K562 (cell line): ENCODE measurements around the gene MRFAP1. TPM values are rescaled to one million over a fixed set of nuclear protein-coding genes. Genes with fewer than 3 reads are reported as not detected.

Experiments used
- ADNP ChIP-seq: fragments of 200-800 bp; sonication (Bioruptor generic); IDR thresholded peaks from 2 replicates; pipeline ENCODE4 v1.6.1; 2016; ENCODE audit warnings: missing genetic modification characterization, missing compliant biosample characterization
- BCOR ChIP-seq: fragments of 450-650 bp; IDR thresholded peaks from 2 replicates; pipeline ENCODE4 v1.6.1; 2016
- ELF4 ChIP-seq: fragments of 450-650 bp; formaldehyde crosslinking; IDR thresholded peaks from 2 replicates; pipeline ENCODE4 v1.4.0; 2022; ENCODE audit warnings: missing genetic modification characterization
- FIP1L1 ChIP-seq: fragments of 200-400 bp; formaldehyde crosslinking; IDR thresholded peaks from 2 replicates; pipeline ENCODE4 v1.6.1; 2018; ENCODE audit warnings: mild to moderate bottlenecking, low read depth, low read length; ENCODE audit not compliant: poor library complexity, severe bottlenecking
- GATAD2B ChIP-seq: fragments of 450-650 bp; IDR thresholded peaks from 2 replicates; pipeline ENCODE4 v1.6.1; 2017; ENCODE audit warnings: mild to moderate bottlenecking, borderline replicate concordance
- ILF3 ChIP-seq: fragments of 450-650 bp; IDR thresholded peaks from 2 replicates; pipeline ENCODE4 v1.6.1; 2018; ENCODE audit warnings: antibody characterized with exemption, mild to moderate bottlenecking, moderate library complexity, borderline replicate concordance
- MEIS2 ChIP-seq: fragments of 450-650 bp; IDR thresholded peaks from 2 replicates; pipeline ENCODE4 v1.6.1; 2014; ENCODE audit warnings: mild to moderate bottlenecking; ENCODE audit not compliant: partially characterized antibody
- NR2C2 ChIP-seq, 2 experiments: fragments of 200-800 bp in 1 of 2; sonication (Bioruptor generic) in 1 of 2; sonication (generic) in 1 of 2; formaldehyde crosslinking in 1 of 2; IDR thresholded peaks; 2 replicates each; pipeline versions ENCODE4 v1.6.1 to v1.8.0; 2016 to 2022; ENCODE audit warnings: mild to moderate bottlenecking in 1 of 2, missing compliant biosample characterization in 1 of 2, missing genetic modification characterization in 1 of 2, missing genetic modification reagents in 1 of 2
- NR4A1 ChIP-seq, 2 experiments: fragments of 250-450 bp in 1 of 2; fragments of 450-650 bp in 1 of 2; sonication (Bioruptor Pico) in 1 of 2; IDR thresholded peaks; 2 replicates each; pipeline versions ENCODE4 v1.4.0 to v1.6.1; 2016 to 2020; ENCODE audit warnings: mild to moderate bottlenecking in 2 of 2, missing compliant biosample characterization in 1 of 2, missing genetic modification characterization in 1 of 2, moderate library complexity in 1 of 2
- RCOR1 ChIP-seq, 2 experiments: IDR thresholded peaks; 2 replicates each; pipeline ENCODE4 v1.6.1; 2012; ENCODE audit warnings: low read depth in 2 of 2, low read length in 2 of 2, borderline replicate concordance in 1 of 2, improper control_type of control experiment in 1 of 2
- SMARCC2 ChIP-seq: fragments of 450-650 bp; IDR thresholded peaks from 2 replicates; pipeline ENCODE4 v1.6.1; 2017; ENCODE audit warnings: antibody characterized with exemption, moderate library complexity, mild to moderate bottlenecking, low read depth
- TCF7L2 ChIP-seq: fragments of 150-350 bp; IDR thresholded peaks from 2 replicates; pipeline ENCODE4 v1.6.1; 2016; ENCODE audit warnings: low read depth, mild to moderate bottlenecking, low read length, moderate library complexity
- ZBED1 ChIP-seq: IDR thresholded peaks from 2 replicates; pipeline ENCODE4 v1.6.1; 2014
- ZFX ChIP-seq: sonication (generic); formaldehyde crosslinking; IDR thresholded peaks from 2 replicates; pipeline ENCODE4 v1.8.0; 2022; ENCODE audit warnings: mild to moderate bottlenecking, missing genetic modification reagents, moderate library complexity
- ZNF239 ChIP-seq: fragments of 250-450 bp; sonication (Bioruptor Pico); IDR thresholded peaks from 2 replicates; pipeline ENCODE4 v1.4.0; 2020; ENCODE audit warnings: mild to moderate bottlenecking
- ZNF311 ChIP-seq: fragments of 250-450 bp; sonication (Bioruptor Pico); IDR thresholded peaks from 2 replicates; pipeline ENCODE4 v1.4.0; 2020; ENCODE audit warnings: mild to moderate bottlenecking, moderate library complexity
- polyA plus RNA-seq, 8 experiments: library from polyadenylated mRNA; depleted of rRNA in 4 of 8; stranded (reverse) in 5 of 8; unstranded in 3 of 8; fragments of >200 nt; fragmentation: Nextera tagmentation in 2 of 8; fragmentation: Illumina TruSeq in 1 of 8; extraction: Ambion mirVana in 2 of 8; extraction: Trizol in 1 of 8; gene quantifications; 2 replicates each; pipeline versions ENCODE4 v1.2.1 to v1.2.3, GENCODE V29; 2011 to 2014; ENCODE audit warnings: inconsistent platforms in 1 of 8, missing spikeins in 1 of 8
- total RNA-seq, 7 experiments: library from RNA; depleted of rRNA in 6 of 7; stranded (reverse); fragments of >200 nt in 6 of 7; fragmentation: Illumina TruSeq in 2 of 7; extraction: Trizol in 2 of 7; gene quantifications; 2 replicates each; pipeline versions ENCODE4 v1.2.1 to v1.2.3, GENCODE V29; 2011 to 2021; ENCODE audit warnings: low replicate concordance in 1 of 7
- TF ChIP-seq, protein P1 (sequence below), 2 experiments: IDR thresholded peaks; 2 replicates each; pipeline ENCODE4 v1.6.1; 2011; ENCODE audit warnings: borderline replicate concordance in 1 of 2, control low read depth in 1 of 2, low read depth in 1 of 2, low read length in 1 of 2, mild to moderate bottlenecking in 1 of 2, mixed read lengths in 1 of 2, moderate library complexity in 1 of 2; ENCODE audit not compliant: insufficient read depth in 1 of 2, insufficient read length in 1 of 2, poor library complexity in 1 of 2, severe bottlenecking in 1 of 2; ENCODE audit errors: extremely low read depth in 1 of 2
- TF ChIP-seq, protein P2 (sequence below): fragments of 450-650 bp; formaldehyde crosslinking; IDR thresholded peaks from 2 replicates; pipeline ENCODE4 v1.4.0; 2020; ENCODE audit warnings: mild to moderate bottlenecking
- TF ChIP-seq, protein P3 (sequence below): sonication (generic); formaldehyde crosslinking; IDR thresholded peaks from 2 replicates; pipeline ENCODE4 v1.8.0; 2022; ENCODE audit warnings: mild to moderate bottlenecking, missing genetic modification reagents
- TF ChIP-seq, protein P4 (sequence below), 2 experiments: fragments of 450-650 bp; conservative IDR thresholded peaks; 2 replicates each; pipeline ENCODE4 v1.6.1; 2017; ENCODE audit warnings: mild to moderate bottlenecking in 2 of 2, moderate library complexity in 2 of 2
- TF ChIP-seq, protein P5 (sequence below): fragments of 250-450 bp; sonication (Bioruptor Pico); IDR thresholded peaks from 2 replicates; pipeline ENCODE4 v1.9.0; 2021; ENCODE audit warnings: mild to moderate bottlenecking

Gene MRFAP1
- total and polyA plus RNA-seq, 9 of the 15 experiments (the other 6 are each of a cell fraction or from before 2014, with no cell fraction given): 46.0 to 270 (median 151) TPM

DNA sequence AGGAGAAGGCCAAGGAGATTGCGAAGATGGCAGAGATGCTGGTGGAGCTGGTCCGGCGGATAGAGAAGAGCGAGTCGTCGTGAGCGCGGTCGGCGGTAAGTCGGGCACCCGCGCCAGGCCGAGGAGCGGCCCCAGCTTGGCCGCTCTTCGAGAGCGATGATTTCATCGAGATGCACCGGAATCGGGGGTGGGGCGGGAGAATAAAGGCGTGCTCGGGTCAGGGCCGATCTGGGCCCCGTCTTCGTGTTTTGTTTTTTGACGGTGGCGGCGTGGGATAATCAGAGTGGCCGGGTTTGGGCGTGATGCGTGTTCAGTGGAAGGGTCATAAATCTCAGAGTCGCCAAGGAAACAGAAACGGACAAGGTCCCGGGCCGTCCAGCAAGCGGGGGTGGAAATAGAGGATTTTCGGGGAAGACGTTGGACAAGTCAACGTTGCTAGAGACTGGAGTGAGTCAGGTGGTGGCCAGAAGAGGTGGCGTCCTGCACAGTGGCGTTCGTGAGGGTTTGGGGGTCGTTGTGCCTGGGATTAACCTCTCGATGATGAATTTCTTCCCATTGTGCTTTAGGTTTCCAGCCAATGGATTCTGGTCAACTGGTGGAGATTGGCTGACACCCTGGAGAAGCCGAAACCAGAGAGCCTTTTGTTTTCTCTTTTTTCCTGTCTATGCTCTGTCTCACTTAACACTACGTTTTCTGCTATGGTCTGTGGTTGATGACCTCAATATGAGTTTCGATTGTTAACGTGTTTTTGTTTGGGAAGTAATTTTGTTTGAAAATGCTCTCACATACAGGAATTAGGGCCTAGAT, 882 bp downstream of the MRFAP1 start (continued):
- TF ChIP-seq, protein P1, sequence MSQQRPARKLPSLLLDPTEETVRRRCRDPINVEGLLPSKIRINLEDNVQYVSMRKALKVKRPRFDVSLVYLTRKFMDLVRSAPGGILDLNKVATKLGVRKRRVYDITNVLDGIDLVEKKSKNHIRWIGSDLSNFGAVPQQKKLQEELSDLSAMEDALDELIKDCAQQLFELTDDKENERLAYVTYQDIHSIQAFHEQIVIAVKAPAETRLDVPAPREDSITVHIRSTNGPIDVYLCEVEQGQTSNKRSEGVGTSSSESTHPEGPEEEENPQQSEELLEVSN (IDR thresholded peaks at IDR 0.05; ENCODE audit: borderline replicate concordance in 1 of 2, extremely low read depth in 1 of 2, insufficient read depth in 1 of 2, insufficient read length in 1 of 2, low read depth in 1 of 2, low read length in 1 of 2, poor library complexity in 1 of 2, severe bottlenecking in 1 of 2): peak; percentile 33 to 83
- TF ChIP-seq ZNF239: no peak
- TF ChIP-seq MEIS2: peak; percentile 93
- TF ChIP-seq NR4A1 (CRISPR knock-in tag; IDR thresholded peaks at IDR 0.05): no peak
- TF ChIP-seq NR4A1 (tag; IDR thresholded peaks at IDR 0.05): no peak
- TF ChIP-seq ZNF311 (CRISPR knock-in tag): no peak
- no peak for TF ChIP-seq ELF4 (CRISPR knock-in tag)
- TF ChIP-seq ADNP (tag): no peak
- TF ChIP-seq ZBED1: no peak
- no peak for TF ChIP-seq BCOR
- TF ChIP-seq, protein P2, sequence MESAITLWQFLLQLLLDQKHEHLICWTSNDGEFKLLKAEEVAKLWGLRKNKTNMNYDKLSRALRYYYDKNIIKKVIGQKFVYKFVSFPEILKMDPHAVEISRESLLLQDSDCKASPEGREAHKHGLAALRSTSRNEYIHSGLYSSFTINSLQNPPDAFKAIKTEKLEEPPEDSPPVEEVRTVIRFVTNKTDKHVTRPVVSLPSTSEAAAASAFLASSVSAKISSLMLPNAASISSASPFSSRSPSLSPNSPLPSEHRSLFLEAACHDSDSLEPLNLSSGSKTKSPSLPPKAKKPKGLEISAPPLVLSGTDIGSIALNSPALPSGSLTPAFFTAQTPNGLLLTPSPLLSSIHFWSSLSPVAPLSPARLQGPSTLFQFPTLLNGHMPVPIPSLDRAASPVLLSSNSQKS (CRISPR knock-in tag): no peak
- TF ChIP-seq ZFX (CRISPR knock-in tag): peak; percentile 4
- no peak for TF ChIP-seq RCOR1 (IDR thresholded peaks at IDR 0.05; ENCODE audit: borderline replicate concordance in 1 of 2, low read depth in 2 of 2, low read length in 2 of 2)
- TF ChIP-seq, protein P3, sequence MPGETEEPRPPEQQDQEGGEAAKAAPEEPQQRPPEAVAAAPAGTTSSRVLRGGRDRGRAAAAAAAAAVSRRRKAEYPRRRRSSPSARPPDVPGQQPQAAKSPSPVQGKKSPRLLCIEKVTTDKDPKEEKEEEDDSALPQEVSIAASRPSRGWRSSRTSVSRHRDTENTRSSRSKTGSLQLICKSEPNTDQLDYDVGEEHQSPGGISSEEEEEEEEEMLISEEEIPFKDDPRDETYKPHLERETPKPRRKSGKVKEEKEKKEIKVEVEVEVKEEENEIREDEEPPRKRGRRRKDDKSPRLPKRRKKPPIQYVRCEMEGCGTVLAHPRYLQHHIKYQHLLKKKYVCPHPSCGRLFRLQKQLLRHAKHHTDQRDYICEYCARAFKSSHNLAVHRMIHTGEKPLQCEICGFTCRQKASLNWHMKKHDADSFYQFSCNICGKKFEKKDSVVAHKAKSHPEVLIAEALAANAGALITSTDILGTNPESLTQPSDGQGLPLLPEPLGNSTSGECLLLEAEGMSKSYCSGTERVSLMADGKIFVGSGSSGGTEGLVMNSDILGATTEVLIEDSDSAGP (CRISPR knock-in tag): 0 out of 2 replicates have a peak, but pooled peaks have one; percentile 11
- TF ChIP-seq, protein P4, sequence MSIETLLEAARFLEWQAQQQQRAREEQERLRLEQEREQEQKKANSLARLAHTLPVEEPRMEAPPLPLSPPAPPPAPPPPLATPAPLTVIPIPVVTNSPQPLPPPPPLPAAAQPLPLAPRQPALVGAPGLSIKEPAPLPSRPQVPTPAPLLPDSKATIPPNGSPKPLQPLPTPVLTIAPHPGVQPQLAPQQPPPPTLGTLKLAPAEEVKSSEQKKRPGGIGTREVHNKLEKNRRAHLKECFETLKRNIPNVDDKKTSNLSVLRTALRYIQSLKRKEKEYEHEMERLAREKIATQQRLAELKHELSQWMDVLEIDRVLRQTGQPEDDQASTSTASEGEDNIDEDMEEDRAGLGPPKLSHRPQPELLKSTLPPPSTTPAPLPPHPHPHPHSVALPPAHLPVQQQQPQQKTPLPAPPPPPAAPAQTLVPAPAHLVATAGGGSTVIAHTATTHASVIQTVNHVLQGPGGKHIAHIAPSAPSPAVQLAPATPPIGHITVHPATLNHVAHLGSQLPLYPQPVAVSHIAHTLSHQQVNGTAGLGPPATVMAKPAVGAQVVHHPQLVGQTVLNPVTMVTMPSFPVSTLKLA (conservative IDR thresholded peaks at IDR 0.05): no peak
- no peak for TF ChIP-seq SMARCC2
- TF ChIP-seq GATAD2B: no peak
- TF ChIP-seq ILF3: no peak
- TF ChIP-seq FIP1L1: peak; percentile 53
- TF ChIP-seq, protein P5, sequence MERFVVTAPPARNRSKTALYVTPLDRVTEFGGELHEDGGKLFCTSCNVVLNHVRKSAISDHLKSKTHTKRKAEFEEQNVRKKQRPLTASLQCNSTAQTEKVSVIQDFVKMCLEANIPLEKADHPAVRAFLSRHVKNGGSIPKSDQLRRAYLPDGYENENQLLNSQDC (CRISPR knock-in tag): no peak
- TF ChIP-seq TCF7L2: no peak
- TF ChIP-seq NR2C2 (CRISPR knock-in tag; IDR thresholded peaks at IDR 0.05): no peak
- TF ChIP-seq NR2C2 (tag; IDR thresholded peaks at IDR 0.05): 0 out of 2 replicates have a peak, but pooled peaks have one; percentile 8
